ENCODE results near the gene FAM3A. TPM values are rescaled to one million over a fixed set of nuclear protein-coding genes. Genes with fewer than 3 reads are reported as not detected.

The FAM3A gene
- total RNA-seq, 2 donors from 2014 or later: 63.1 to 71.1 TPM

DNA sequence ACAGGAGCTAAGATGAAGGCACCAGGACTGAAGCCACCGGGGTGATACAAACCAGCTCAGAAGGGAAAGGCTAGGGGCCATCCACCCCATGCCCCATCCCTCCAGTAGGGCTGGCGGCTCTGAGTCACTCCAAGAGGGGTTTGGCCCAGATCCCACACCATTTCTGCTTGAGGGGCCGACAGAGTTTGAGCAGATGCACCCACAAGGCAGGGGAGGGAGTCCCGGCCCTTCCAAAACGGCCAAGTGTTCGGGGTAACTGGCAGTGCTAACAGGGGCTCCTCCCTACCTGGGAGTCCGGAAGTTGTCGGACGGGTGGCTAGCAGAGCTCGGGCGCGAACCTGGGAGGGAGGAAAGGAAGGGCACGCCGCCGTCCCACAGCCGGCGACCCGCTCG is 26.0 kb downstream of the FAM3A start:
- no peaks in the 10 kb centered on the region for H3K9me3 ChIP-seq
- H3K27me3 ChIP-seq: no peaks in the 10 kb centered on the region
- no peaks in the 10 kb centered on the region for H3K36me3 ChIP-seq
- H3K4me1 ChIP-seq: no peaks in the 10 kb centered on the region
- peak overlapping the region; percentile 73 to 74 for H3K9ac ChIP-seq (ENCODE audit: low read depth in 2 of 2, low read length in 2 of 2)
- intact Hi-C loops (cut with DNase I): no loop called here
- peak; percentile 36 for DNase-seq
- H3K27ac ChIP-seq: peak overlapping the region; percentile 94
- TF ChIP-seq CTCF (IDR thresholded peaks at IDR 0.05): no peak
- peak overlapping the region; percentile 54 for H3K4me3 ChIP-seq

GRCh38 chrX:154489182-154489581 is 26.9 kb downstream of the FAM3A start:
- no peak for TF ChIP-seq CTCF (IDR thresholded peaks at IDR 0.05)
- peak overlapping the region; percentile 24 to 74 for H3K9ac ChIP-seq (ENCODE audit: low read depth in 2 of 2, low read length in 2 of 2)

GRCh38 chrX:154488336-154489075 is 27.5 kb downstream of the FAM3A start:
- Histone ChIP-seq H3K36me3 (no peaks in the 10 kb centered on the region), H3K9ac (ENCODE audit: low read depth in 2 of 2, low read length in 2 of 2) (no peak overlapping the region), H3K27me3 (no peaks in the 10 kb centered on the region), H3K4me1 (no peaks in the 10 kb centered on the region), H3K4me3 (no peak overlapping the region), H3K9me3 (no peaks in the 10 kb centered on the region), H3K27ac (no peak overlapping the region)
- DNase-seq: peak; percentile 19
- intact Hi-C loops (cut with DNase I): no loop called here
- TF ChIP-seq CTCF (IDR thresholded peaks at IDR 0.05): no peak

More at GRCh38 chrX:154489182-154489581, 26.9 kb downstream of the FAM3A start:
- H3K27ac ChIP-seq: no peak overlapping the region
- no peaks in the 10 kb centered on the region for H3K27me3 ChIP-seq
- intact Hi-C loops (cut with DNase I): no loop called here
- no peaks in the 10 kb centered on the region for H3K4me1 ChIP-seq
- DNase-seq: no peak
- no peaks in the 10 kb centered on the region for H3K9me3 ChIP-seq
- H3K4me3 ChIP-seq: no peak overlapping the region
- no peaks in the 10 kb centered on the region for H3K36me3 ChIP-seq

- Histone ChIP-seq H3K4me1 (no peaks in the 10 kb centered on the region), H3K9me3 (no peaks in the 10 kb centered on the region), H3K36me3 (no peaks in the 10 kb centered on the region), H3K27ac (peak overlapping the region; percentile 65), H3K4me3 (no peak overlapping the region), H3K9ac (ENCODE audit: low read depth in 2 of 2, low read length in 2 of 2) (no peak overlapping the region), H3K27me3 (no peaks in the 10 kb centered on the region)
- TF ChIP-seq CTCF (IDR thresholded peaks at IDR 0.05): no peak
- DNase-seq: peak; percentile 16
- intact Hi-C loops (cut with DNase I): no loop called here
Measured at GRCh38 chrX:154487518-154488290, 28.3 kb downstream of the FAM3A start.

DNA sequence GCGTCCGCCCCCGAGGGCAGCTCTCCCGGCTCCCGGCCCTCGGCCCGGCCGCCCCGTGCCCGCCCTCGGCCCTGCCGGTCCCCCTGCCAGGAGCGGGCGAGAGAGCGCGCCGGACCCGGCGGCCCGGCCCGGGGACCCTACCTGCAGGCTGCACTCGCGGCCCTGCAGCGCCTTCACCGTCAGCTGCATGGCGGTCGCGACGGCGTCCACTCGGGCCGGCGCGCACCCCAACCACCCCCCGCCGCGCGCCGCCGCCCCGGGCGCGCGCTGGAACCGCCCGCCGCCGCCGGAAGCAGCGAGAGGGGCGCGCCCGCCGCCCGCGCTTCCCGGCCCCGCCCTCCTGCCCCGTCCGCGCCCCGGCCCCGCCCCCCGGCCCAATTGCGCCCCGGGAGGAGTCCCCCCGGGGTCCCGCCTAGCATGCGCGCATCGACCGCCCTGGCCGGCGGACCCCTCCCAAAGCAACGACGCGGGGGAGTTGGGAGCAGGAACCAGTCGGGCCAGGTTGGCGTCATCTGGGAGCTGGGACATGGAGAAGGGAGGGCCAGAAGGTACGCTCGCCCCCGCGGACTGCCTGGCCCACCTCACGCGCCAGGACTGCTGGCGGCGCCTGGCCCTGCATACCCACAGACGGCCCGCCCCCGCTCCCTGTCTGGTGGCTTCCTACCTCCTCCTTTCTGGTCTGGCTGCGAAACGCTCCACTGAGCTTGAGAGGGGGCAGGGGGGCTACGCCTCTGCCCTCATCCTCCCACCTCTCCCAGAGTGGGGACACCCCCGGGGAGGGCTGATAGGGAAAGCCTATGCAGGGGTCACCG is 29.4 kb downstream of the FAM3A start, which contains the start of gene UBL4A:
Gene UBL4A, minus strand, starts transcription at position 220 of the 812 bp plus-strand sequence. Its CDS starts 31 bp downstream, at position 189.
- intact Hi-C loops (cut with DNase I): no loop called here
- H3K4me3 ChIP-seq: peak within 1 kb of the TSS; percentile 65
- no peaks in the 10 kb centered on the region for H3K27me3 ChIP-seq
- H3K4me1 ChIP-seq: no peaks in the 10 kb centered on the region
- peak; percentile 54 for DNase-seq
- peak within 1 kb of the TSS; percentile 63 to 79 for H3K9ac ChIP-seq (ENCODE audit: low read depth in 2 of 2, low read length in 2 of 2)
- peak within 1 kb of the TSS; percentile 65 for H3K27ac ChIP-seq
- H3K36me3 ChIP-seq: no peaks in the 10 kb centered on the region
- TF ChIP-seq CTCF (IDR thresholded peaks at IDR 0.05): no peak
- no peaks in the 10 kb centered on the region for H3K9me3 ChIP-seq

Measured in colonic mucosa (tissue), 4 donors.